SH-SY5Y (cell line): ENCODE measurements around the gene IGFBPL1.

Experiments used
- GATA2 ChIP-seq: IDR thresholded peaks from 2 replicates; pipeline ENCODE4 v1.6.1; 2011; ENCODE audit warnings: mild to moderate bottlenecking, low read depth, low read length
- GATA3 ChIP-seq: IDR thresholded peaks from 2 replicates; pipeline ENCODE4 v1.6.1; 2011; ENCODE audit warnings: low read depth, mild to moderate bottlenecking, low read length, moderate library complexity

DNA sequence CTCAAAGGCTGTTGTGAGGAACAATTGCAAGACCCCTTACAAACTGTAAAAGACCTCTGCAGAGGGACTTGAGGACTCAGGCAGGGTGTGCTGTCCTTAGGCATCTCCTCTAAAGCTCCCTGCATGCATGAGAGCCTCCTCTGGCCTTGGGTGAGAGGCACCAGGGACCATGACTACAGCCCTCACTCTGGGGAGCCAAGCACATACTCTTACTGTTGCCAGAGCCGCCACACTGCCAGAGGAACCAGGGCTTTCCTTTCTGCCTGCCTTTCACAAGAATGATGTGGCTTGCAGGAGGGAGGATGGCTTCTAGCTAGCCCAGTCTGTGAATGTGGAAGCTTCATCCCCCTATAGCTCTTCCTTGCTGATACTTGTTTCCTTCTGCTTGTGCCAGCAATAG is 5.9 kb downstream of the IGFBPL1 start:
- no peak for TF ChIP-seq GATA2
- TF ChIP-seq GATA3: no peak
